Erythroblast (primary cell): ENCODE results near the gene CRACR2A.

ENCODE experiments used
- GATA1 ChIP-seq: IDR thresholded peaks from 2 replicates; pipeline ENCODE4 v1.6.1; 2011; ENCODE audit warnings: low read depth, mild to moderate bottlenecking, control low read depth, low read length, moderate library complexity
- POLR2A ChIP-seq: IDR thresholded peaks from 2 replicates; pipeline ENCODE4 v1.6.1; 2011; ENCODE audit warnings: mild to moderate bottlenecking, low read length

- no peak for TF ChIP-seq POLR2A
- no peak for TF ChIP-seq GATA1
These were observed 8.3 kb upstream of the CRACR2A start for GRCh38 chr12:3761116-3761735.
